ENCODE measurements around the gene FAAP20. TPM values are rescaled to one million over a fixed set of nuclear protein-coding genes. Genes with fewer than 3 reads are reported as not detected.

Gene FAAP20
- total RNA-seq, 1 experiment from 2014 or later: 112 TPM

- ChIA-PET CTCF (no interaction called here), POLR2A (no interaction called here), RAD21 (ENCODE audit: low non-redundant PET in 1 of 2, low total read pairs in 2 of 2, uncharacterized antibody in 2 of 2, unreplicated experiment in 2 of 2) (no interaction called here)
- Histone ChIP-seq H3K27me3 (ENCODE audit: insufficient read depth, low read length) (no peaks in the 10 kb centered on the region), H3K9me3 (ENCODE audit: control insufficient read depth in 1 of 2, insufficient read depth in 1 of 2, low read depth in 1 of 2, low read length in 2 of 2) (no peaks in the 10 kb centered on the region), H3K4me1 (ENCODE audit: control insufficient read depth in 1 of 2, insufficient read depth in 2 of 2, low read length in 2 of 2) (peaks cover 29 to 51% of the 10 kb centered on the region in 2 experiments), H3K27ac (ENCODE audit: low read depth, low read length) (no peak overlapping the region), H3K9ac (ENCODE audit: low read length) (no peak overlapping the region), H3K36me3 (ENCODE audit: control insufficient read depth in 1 of 2, insufficient read depth in 2 of 2, low read length in 2 of 2) (no peaks in the 10 kb centered on the region), H4K20me1 (ENCODE audit: insufficient read depth) (no peaks in the 10 kb centered on the region), H3K79me2 (ENCODE audit: insufficient read depth, low read length) (no peaks in the 10 kb centered on the region), H3K9me2 (ENCODE audit: insufficient read depth) (no peaks in the 10 kb centered on the region), H3K4me3 (replicated peaks in 1 of 2; ENCODE audit: low read depth in 1 of 2, low read length in 2 of 2) (no peak overlapping the region), H3K4me2 (ENCODE audit: low read length) (no peak overlapping the region), H2AFZ (ENCODE audit: low read depth, low read length, poor library complexity, severe bottlenecking) (no peak overlapping the region)
- TF ChIP-seq EGR1 (IDR thresholded peaks at IDR 0.05; ENCODE audit: low read depth) (no peak), CEBPB (IDR thresholded peaks at IDR 0.05; ENCODE audit: low read depth) (no peak), EZH2 (IDR thresholded peaks at IDR 0.05) (no peak), RAD21 (IDR thresholded peaks at IDR 0.05; ENCODE audit: low read depth) (no peak), JUND (IDR thresholded peaks at IDR 0.05) (no peak), SRF (IDR thresholded peaks at IDR 0.05; ENCODE audit: low read depth) (no peak), POLR2A (IDR thresholded peaks at IDR 0.05; ENCODE audit: borderline replicate concordance, extremely low read depth, insufficient read depth, insufficient read length) (no peak), EZH2phosphoT487 (IDR thresholded peaks at IDR 0.05; ENCODE audit: borderline replicate concordance) (no peak), ZBTB33 (IDR thresholded peaks at IDR 0.05; ENCODE audit: extremely low read depth, insufficient replicate concordance, low read length) (no peak), CBX3 (IDR thresholded peaks at IDR 0.05; ENCODE audit: low read depth) (no peak), REST (IDR thresholded peaks at IDR 0.05; ENCODE audit: low read depth) (no peak), MAX (IDR thresholded peaks at IDR 0.05) (no peak), CTCF (IDR thresholded peaks at IDR 0.05 in 2 of 3, conservative IDR thresholded peaks at IDR 0.05 in 1 of 3; ENCODE audit: borderline replicate concordance in 1 of 3, insufficient read depth in 1 of 3, low read depth in 2 of 3, low read length in 2 of 3) (no peak), SIN3A (IDR thresholded peaks at IDR 0.05; ENCODE audit: low read depth) (no peak)
- ATAC-seq: no peak
- intact Hi-C loops (cut with micrococcal nuclease): no loop called here
- BruUV-seq (replicated peaks): no TSS peak
- DNase-seq (ENCODE audit: low read depth, low spot score): no peak
These were observed 15.6 kb upstream of the FAAP20 start for GRCh38 chr1:2210084-2210653.
